Right atrium auricular region (tissue), 2 donors: Measurements from ENCODE around the gene CRAMP1. TPM values are rescaled to one million over a fixed set of nuclear protein-coding genes. Genes with fewer than 3 reads are reported as not detected.
A peak's percentile ranks its signal among the peaks of the same experiment; 100 is the strongest.
"Not testable (repeated sequence)": the region's sequence is repeated elsewhere in the genome, so short reads cannot be mapped to it uniquely, and the experiment has no call there.

Experiments
- DNase-seq: peaks from one replicate; pipeline ENCODE4 v3.0.0-alpha.2; 2019; ENCODE audit warnings: low spot score
- H3K27ac ChIP-seq, 2 donors: fragments of 200-600 bp; sonication (generic); 1 replicate in 1 of 2; 2 replicates in 1 of 2; pipeline ENCODE4 v1.5.1; 2016 to 2019
- H3K27me3 ChIP-seq, 2 donors: fragments of 200-600 bp; sonication (generic); one replicate each; pipeline versions ENCODE4 v1.5.1 to v1.6.0; 2017 to 2019
- H3K36me3 ChIP-seq: fragments of 200-600 bp; sonication (generic); one replicate; pipeline ENCODE4 v1.5.1; 2016
- H3K4me1 ChIP-seq, 2 donors: fragments of 200-600 bp; sonication (generic); one replicate each; pipeline versions ENCODE4 v1.5.1 to v1.6.0; 2017 to 2019
- H3K4me3 ChIP-seq, 2 donors: fragments of 200-600 bp; sonication (generic); 1 replicate in 1 of 2; 2 replicates in 1 of 2; pipeline ENCODE4 v1.5.1; 2017 to 2019; ENCODE audit warnings: mild to moderate bottlenecking in 1 of 2, moderate library complexity in 1 of 2
- H3K9me3 ChIP-seq, 2 donors: fragments of 200-600 bp; sonication (generic); one replicate each; pipeline ENCODE4 v1.5.1; 2019
- total RNA-seq, 2 donors: library from RNA; depleted of rRNA; stranded (reverse); fragments of >200 nt; gene quantifications; one replicate each; pipeline ENCODE4 v1.1.0, GENCODE V29; 2016
- TF ChIP-seq, protein P1 (sequence below), 2 donors: fragments of 200-600 bp; sonication (generic); IDR thresholded peaks; one replicate each; pipeline ENCODE4 v1.5.1; 2019; ENCODE audit warnings: antibody characterized with exemption in 2 of 2

CRAMP1 gene
- total RNA-seq, 2 donors from 2014 or later = 7.7 to 9.7 TPM

DNA sequence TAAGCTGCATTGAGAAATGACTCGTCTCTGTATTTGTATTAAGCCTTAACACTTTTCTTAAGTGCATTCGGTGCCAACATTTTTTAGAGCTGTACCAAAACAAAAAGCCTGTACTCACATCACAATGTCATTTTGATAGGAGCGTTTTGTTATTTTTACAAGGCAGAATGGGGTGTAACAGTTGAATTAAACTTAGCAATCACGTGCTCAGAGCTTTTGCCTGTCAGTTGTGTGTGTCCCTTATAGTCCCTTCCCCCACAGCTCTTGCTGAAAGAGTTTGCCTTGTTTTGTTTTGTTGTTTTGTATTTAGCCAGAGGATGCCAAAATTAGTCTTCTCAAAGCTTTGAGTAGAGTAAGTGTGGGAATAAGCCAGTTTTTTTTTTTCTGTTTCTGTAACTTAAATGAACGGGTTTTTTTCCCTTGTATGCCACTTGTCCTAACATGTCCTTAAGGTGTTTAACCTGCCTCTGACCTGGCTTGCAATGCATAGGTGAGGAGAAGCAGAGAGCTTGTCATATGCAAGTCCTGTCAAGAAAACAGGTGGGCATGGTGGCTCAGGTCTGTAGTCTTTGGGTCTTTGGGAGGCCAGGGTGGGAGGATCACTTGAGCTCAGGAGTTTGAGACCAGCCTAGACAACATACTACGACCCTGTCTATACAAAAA lies 89.2 kb downstream of the CRAMP1 start:
- no peak overlapping the region for H3K27ac ChIP-seq
- no peak for DNase-seq
- no peak overlapping the region for H3K4me3 ChIP-seq
- H3K27me3 ChIP-seq = no peaks in the 10 kb centered on the region
- H3K9me3 ChIP-seq = no peaks in the 10 kb centered on the region
- TF ChIP-seq, protein P1, sequence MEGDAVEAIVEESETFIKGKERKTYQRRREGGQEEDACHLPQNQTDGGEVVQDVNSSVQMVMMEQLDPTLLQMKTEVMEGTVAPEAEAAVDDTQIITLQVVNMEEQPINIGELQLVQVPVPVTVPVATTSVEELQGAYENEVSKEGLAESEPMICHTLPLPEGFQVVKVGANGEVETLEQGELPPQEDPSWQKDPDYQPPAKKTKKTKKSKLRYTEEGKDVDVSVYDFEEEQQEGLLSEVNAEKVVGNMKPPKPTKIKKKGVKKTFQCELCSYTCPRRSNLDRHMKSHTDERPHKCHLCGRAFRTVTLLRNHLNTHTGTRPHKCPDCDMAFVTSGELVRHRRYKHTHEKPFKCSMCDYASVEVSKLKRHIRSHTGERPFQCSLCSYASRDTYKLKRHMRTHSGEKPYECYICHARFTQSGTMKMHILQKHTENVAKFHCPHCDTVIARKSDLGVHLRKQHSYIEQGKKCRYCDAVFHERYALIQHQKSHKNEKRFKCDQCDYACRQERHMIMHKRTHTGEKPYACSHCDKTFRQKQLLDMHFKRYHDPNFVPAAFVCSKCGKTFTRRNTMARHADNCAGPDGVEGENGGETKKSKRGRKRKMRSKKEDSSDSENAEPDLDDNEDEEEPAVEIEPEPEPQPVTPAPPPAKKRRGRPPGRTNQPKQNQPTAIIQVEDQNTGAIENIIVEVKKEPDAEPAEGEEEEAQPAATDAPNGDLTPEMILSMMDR (IDR thresholded peaks at IDR 0.05) = no peak
- peaks cover 0 to 7% of the 10 kb centered on the region in 2 donors for H3K4me1 ChIP-seq
- no peaks in the 10 kb centered on the region for H3K36me3 ChIP-seq

DNA sequence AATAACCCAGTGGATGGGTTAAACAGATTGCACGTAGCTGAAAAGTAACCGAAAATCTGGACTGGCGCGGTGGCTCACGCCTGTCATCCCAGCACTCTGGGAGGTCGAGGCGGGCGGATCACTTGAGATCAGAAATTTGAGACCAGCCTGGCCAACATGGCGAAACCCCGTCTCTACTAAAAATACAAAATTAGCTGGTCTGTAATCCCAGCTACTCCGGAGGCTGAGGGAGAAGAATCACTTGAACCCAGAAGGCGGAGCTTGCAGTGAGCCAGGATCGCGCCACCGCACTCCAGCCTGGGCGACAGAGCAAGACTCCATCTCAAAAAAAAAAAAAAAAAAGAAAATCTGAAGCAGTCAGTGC lies 93.1 kb downstream of the CRAMP1 start:
- H3K27me3 ChIP-seq, DNase-seq, H3K9me3 ChIP-seq, H3K36me3 ChIP-seq: not testable (repeated sequence)
- H3K27ac ChIP-seq = peak overlapping the region; percentile 94 to 95
- peak overlapping the region; percentile 78 to 88 for H3K4me3 ChIP-seq
- peaks cover 0 to 44% of the 10 kb centered on the region in 2 donors for H3K4me1 ChIP-seq

DNA sequence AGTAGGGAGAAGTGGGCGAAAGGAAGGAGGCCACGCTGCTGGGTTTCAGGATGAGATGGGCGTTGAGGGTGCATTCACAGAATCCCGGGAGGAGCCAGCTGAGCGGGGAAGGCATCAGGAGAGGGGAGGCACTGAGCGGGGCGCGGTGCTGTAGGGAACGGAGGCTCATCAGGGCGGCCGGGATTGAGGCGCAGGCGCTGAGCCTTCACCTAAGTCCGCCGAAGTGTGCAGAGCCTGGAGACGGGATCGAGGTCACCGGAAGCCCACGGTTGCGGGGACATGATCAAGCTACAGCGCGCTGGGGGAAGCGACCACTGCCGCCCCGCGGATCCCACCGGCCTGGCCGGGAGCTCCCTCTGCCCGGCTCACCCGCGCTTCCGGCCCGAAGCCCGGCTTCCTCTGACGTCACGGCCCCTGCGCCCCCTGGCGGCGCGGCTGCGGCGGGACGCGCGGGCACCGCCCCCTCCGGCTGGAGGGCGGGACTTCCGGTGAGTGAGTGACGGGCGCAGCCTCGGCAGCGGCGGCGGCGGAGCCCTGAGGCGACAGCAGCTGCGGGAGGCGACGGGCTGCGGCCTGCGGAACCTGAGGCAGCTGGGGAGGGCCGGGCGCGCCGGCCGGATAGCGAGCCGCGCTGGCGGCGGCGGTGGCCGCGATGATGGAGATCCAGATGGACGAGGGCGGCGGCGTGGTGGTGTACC lies 93.7 kb downstream of the CRAMP1 start, which contains the start of gene MAPK8IP3:
Gene MAPK8IP3, plus strand, starts transcription at position 508 of the 698 bp plus-strand sequence. Its CDS starts 145 bp downstream, at position 653.
- Histone ChIP-seq H3K27me3 (no peaks in the 10 kb centered on the region), H3K4me1 (peaks cover 0 to 46% of the 10 kb centered on the region in 2 donors), H3K27ac (peak within 1 kb of the TSS; percentile 94 to 95), H3K4me3 (peak within 1 kb of the TSS; percentile 78 to 88), H3K9me3 (no peaks in the 10 kb centered on the region), H3K36me3 (no peaks in the 10 kb centered on the region)
- DNase-seq = peak; percentile 92
- TF ChIP-seq, protein P1 (IDR thresholded peaks at IDR 0.05) = peak; percentile 94

DNA sequence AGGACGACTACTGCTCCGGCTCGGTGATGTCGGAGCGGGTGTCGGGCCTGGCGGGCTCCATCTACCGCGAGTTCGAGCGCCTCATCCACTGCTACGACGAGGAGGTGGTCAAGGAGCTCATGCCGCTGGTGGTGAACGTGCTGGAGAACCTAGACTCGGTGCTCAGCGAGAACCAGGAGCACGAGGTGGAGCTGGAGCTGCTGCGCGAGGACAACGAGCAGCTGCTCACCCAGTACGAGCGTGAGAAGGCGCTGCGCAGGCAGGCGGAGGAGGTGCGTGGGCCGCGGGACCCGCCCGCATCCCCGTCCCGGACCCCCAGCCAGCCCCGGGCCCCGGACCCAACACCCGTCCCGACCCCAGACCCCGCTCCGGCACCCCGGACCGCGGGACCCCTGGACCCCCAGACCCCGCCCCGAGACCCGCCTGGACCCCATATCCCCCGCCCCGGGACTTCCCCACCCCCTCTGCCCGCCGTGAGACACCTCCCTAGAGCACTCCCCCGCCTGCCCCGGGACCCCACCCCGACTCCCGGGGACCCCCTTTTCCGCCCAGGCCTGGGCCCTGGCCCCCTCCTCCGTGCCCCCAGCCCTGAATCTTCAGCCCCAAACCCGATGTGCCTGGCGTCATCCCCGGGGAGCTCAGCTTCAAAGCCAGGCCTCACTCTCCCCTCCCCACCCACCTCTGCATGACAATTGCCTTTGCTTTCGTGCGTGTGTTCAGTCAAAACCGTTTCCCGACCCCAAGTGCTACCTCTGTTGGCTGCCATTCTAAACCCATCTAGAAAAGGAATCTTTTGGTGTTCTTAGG lies 94.4 kb downstream of the CRAMP1 start:
- no peak for DNase-seq
- no peaks in the 10 kb centered on the region for H3K9me3 ChIP-seq
- peaks cover 0 to 52% of the 10 kb centered on the region in 2 donors for H3K4me1 ChIP-seq

DNA sequence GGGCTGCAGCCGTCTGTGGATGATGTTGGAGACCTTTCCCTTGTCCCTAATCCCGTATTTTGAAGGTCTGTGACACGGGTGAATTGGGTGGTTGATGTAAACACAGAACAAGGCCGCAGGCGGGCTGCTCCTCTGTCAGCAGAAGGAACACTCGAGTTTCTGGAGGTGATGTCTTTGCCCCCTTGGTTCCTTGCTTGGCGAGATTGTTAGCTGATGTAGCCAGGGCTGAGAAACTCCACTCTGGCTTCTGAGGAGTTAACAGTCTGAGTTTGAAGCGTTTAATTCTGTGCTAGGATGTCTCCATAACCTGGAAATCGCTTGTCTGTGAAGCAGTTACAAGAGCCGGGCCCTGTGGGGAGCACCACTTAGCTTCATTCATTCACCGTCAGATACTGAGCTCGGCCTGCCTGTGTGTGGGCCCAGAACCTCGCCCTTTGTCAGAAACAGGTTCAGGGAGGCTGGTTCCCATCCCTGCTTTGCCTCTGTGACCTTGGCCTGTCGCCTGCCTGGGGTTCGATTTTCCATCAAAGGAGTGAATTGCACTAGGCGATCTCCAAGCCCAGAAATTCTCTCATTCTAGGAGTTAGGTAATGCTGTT lies 95.1 kb downstream of the CRAMP1 start:
- H3K36me3 ChIP-seq = no peaks in the 10 kb centered on the region
- no peaks in the 10 kb centered on the region for H3K27me3 ChIP-seq
- H3K4me3 ChIP-seq = peak overlapping the region; percentile 78 to 88
- DNase-seq = no peak
- TF ChIP-seq, protein P1 (IDR thresholded peaks at IDR 0.05) = no peak
- H3K9me3 ChIP-seq = no peaks in the 10 kb centered on the region
- H3K4me1 ChIP-seq = peaks cover 0 to 54% of the 10 kb centered on the region in 2 donors
- peak overlapping the region; percentile 94 to 95 for H3K27ac ChIP-seq

More for the DNA sequence above, 94.4 kb downstream of the CRAMP1 start:
- TF ChIP-seq, protein P1 (IDR thresholded peaks at IDR 0.05) = no peak
- Histone ChIP-seq H3K27me3 (no peaks in the 10 kb centered on the region), H3K4me3 (peak overlapping the region; percentile 78 to 88), H3K36me3 (no peaks in the 10 kb centered on the region), H3K27ac (peak overlapping the region; percentile 94 to 95)
